ENCODE results near the gene AASDH. TPM values are rescaled to one million over a fixed set of nuclear protein-coding genes. Genes with fewer than 3 reads are reported as not detected.

The AASDH gene
- total RNA-seq, 1 experiment from 2014 or later: 8.8 TPM

DNA sequence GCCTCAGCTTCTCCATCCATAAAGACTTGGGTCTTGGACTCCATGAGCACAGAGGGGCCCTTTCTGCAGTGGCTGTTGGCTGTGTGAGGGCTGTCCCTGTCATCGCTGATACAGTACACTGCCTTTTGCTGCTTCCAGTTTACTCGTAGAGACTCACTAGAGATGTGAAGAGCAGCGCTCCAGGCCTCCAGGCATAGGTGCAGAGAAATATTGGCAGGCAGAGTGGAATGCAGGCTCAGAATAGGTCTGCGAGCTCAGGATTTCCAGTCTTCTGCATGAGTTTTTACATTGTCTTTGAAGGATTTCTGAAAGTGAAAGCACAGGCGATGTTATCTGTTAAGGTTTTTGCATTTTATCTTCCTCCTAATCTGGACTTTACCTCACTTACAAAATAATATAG lies 97.4 kb downstream of the AASDH start:
- DNase-seq: no peak
- intact Hi-C loops (cut with micrococcal nuclease): no loop called here

GRCh38 chr4:56288663-56289062 lies 98.6 kb downstream of the AASDH start:
- Histone ChIP-seq H3F3A (ENCODE audit: low read length, unreplicated experiment) (no peaks in the 10 kb centered on the region), H3K4me1 (ENCODE audit: insufficient read depth, low read length) (peaks cover 10% of the 10 kb centered on the region), H3K79me2 (ENCODE audit: low read length) (no peaks in the 10 kb centered on the region), H3K36me3 (ENCODE audit: low read depth, low read length) (no peaks in the 10 kb centered on the region), H3K9ac (ENCODE audit: low read length) (no peak overlapping the region), H2AFZ (ENCODE audit: low read length) (no peak overlapping the region), H3K9me3 (ENCODE audit: low read length) (no peaks in the 10 kb centered on the region), H3K27ac (ENCODE audit: low read length) (no peak overlapping the region), H3K9me2 (replicated peaks; ENCODE audit: low read length) (no peaks in the 10 kb centered on the region), H3K4me2 (ENCODE audit: low read length) (peak overlapping the region; percentile 4; the same call in 1 of the 2 replicates), H3K4me3 (ENCODE audit: low read length) (no peak overlapping the region), H4K20me1 (ENCODE audit: low read length) (no peaks in the 10 kb centered on the region), H3K27me3 (ENCODE audit: low read length) (0 out of 2 replicates have a peak, but pooled peaks cover 4% of the 10 kb centered on the region)
- no TSS peak for BruUV-seq (replicated peaks)
- ChIA-PET CTCF (no interaction called here), POLR2A (ENCODE audit: unreplicated experiment) (no interaction called here)
- DNase-seq (peak; percentile 59), ATAC-seq (peak; percentile 81)
- intact Hi-C loops (cut with micrococcal nuclease): no loop called here
- TF ChIP-seq EZH2 (IDR thresholded peaks at IDR 0.05; ENCODE audit: low read length, unreplicated experiment): no peak
- no peak for TF ChIP-seq EZH2phosphoT487 (IDR thresholded peaks at IDR 0.05; ENCODE audit: borderline replicate concordance, low read length)
- TF ChIP-seq CTCF (conservative IDR thresholded peaks at IDR 0.05; ENCODE audit: low read depth, low read length): no peak

More for the DNA sequence above, 97.4 kb downstream of the AASDH start:
- Histone ChIP-seq H3K4me2 (ENCODE audit: low read length) (no peak overlapping the region), H3K4me3 (ENCODE audit: low read length) (no peak overlapping the region), H3K27me3 (ENCODE audit: low read length) (0 out of 2 replicates have a peak, but pooled peaks cover 4% of the 10 kb centered on the region), H3K9me2 (replicated peaks; ENCODE audit: low read length) (no peaks in the 10 kb centered on the region), H4K20me1 (ENCODE audit: low read length) (no peaks in the 10 kb centered on the region), H3F3A (ENCODE audit: low read length, unreplicated experiment) (no peaks in the 10 kb centered on the region), H2AFZ (ENCODE audit: low read length) (no peak overlapping the region), H3K9me3 (ENCODE audit: low read length) (no peaks in the 10 kb centered on the region), H3K27ac (ENCODE audit: low read length) (no peak overlapping the region), H3K4me1 (ENCODE audit: insufficient read depth, low read length) (peaks cover 10% of the 10 kb centered on the region), H3K9ac (ENCODE audit: low read length) (no peak overlapping the region), H3K36me3 (ENCODE audit: low read depth, low read length) (no peaks in the 10 kb centered on the region), H3K79me2 (ENCODE audit: low read length) (no peaks in the 10 kb centered on the region)
- ATAC-seq: no peak
- BruUV-seq (replicated peaks): no TSS peak
- CTCF ChIA-PET: no interaction called here
- no peak for TF ChIP-seq EZH2phosphoT487 (IDR thresholded peaks at IDR 0.05; ENCODE audit: borderline replicate concordance, low read length)
- no peak for TF ChIP-seq CTCF (conservative IDR thresholded peaks at IDR 0.05; ENCODE audit: low read depth, low read length)
- POLR2A ChIA-PET (ENCODE audit: unreplicated experiment): no interaction called here

Other genes with a start within 250 kb of the AASDH start
- 31.7 and 35.9 TPM in 2 replicates for gene PPAT, start 48.1 kb upstream of the AASDH start, total RNA-seq (2014; rRNA removed)
- 160 and 172 TPM in 2 replicates for gene PAICS, start 48.8 kb upstream of the AASDH start, total RNA-seq (2014; rRNA removed)
- 102 and 118 TPM in 2 replicates for gene SRP72, start 80.1 kb upstream of the AASDH start, total RNA-seq (2014; rRNA removed)
- gene ARL9, start 118.3 kb upstream of the AASDH start, total RNA-seq (2014; rRNA removed): 0.29 and 0.51 TPM in 2 replicates